T-helper 2 cell treated with Interferon-gamma antibody and Interleukin-4, amounts not matched to agents 100 ng/mL and 5 ng/mL, for 36 hours (primary cell): Measurements from ENCODE around the gene GSDME. TPM values are rescaled to one million over a fixed set of nuclear protein-coding genes. Genes with fewer than 3 reads are reported as not detected.
"Not testable (repeated sequence)": the region's sequence is repeated elsewhere in the genome, so short reads cannot be mapped to it uniquely, and the experiment has no call there.

Experiments used
- intact Hi-C: fragments of 100-400 bp; cut with micrococcal nuclease; formaldehyde crosslinking; loops from one replicate; pipeline ENCODE4 v1.15.1; 2023
- total RNA-seq: library from RNA; stranded (reverse); gene quantifications from 2 replicates; pipeline ENCODE4 v1.2.3, GENCODE V29; 2022

Gene GSDME
- total RNA-seq, 1 donor from 2014 or later, result 2.1 TPM

DNA sequence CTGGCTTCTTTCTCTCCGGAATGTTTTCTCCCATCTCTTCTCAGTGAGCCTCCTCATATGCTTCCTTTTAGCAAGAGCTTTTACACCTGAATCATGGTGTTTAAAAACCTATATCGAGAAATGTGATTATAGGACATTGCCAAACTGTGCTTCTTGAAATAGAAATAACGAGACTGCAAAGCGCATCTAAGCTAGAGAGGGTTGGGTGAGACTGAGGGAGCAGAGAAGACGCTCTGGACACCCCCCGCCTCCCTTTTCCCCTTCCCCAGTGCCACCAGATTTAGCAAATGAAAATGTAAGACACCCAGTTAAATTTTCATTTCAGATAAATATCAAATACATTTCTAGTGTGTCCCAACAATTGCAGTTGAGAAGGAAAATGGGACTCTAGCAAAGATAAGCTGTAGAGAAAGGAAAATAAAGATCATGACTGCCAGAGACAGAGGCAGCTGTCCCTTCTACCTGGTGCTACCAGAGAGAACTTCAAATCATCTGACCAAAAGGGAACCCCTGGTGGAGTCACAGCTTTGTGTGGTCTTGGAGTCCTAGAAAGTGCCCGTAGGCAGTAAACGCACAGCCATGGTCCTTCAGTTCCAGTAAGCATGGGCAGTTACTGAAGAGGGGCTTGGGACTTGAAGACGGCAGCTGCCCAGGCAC is 14.6 kb downstream of the GSDME start:
- intact Hi-C loops, result no loop called here

DNA sequence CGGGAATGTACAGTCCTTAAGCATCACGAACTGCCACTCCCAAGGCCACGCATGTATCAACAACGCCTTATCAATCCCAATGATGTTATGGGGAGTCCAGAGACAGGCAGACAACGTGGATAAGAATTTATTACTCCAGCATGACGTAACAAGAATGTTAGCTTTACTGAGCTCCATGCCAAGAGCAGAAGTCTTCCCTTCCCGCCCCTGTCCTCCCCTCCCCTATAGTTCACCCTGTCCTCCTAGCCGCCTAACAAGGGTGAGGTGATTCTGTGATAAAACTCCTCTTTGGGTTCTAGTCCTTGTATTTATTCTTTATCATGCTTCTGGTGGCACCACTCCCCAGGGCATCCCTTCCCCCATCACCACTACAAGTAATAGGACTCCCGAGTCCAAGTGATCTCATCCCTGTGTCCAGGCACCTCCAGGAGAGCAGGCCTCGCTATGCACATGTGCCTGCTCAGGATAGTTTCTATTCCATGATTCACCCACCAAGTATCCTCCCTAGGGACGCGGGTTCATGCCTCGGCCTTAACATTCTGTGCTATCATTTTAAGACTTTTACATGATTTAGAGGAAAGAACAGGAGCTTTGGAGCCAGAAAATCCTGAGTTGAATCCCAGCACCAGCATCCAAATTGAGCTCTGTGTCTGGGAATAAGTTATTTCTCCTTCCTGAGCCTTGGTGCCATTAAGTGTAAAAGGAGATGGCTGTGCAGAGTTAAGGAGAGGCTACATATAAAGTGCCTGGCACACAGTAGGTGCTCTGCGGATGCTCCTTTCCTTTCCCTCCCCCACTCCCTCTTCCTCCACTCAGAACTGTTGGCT is 15.4 kb downstream of the GSDME start:
- intact Hi-C loops, result no loop called here

DNA sequence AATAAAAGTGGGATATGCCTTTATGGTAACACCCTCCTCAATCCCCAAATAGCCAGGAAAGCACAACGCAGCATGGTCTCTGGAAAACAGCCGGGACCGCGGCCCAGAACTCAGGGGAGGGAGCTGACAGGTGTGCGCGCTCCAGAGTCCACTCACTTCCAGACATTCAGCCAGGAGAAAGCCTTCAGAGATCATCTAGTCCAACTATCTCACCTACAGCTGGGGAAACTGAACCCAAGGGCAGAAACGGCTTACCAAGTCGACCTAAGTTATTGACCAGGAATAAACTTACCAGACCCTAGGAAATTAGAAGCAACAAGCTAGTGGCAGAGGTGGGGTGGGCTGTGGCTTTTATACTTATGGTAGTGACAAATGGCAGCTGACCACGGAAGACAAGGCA is 16.4 kb downstream of the GSDME start:
- intact Hi-C loops, result no loop called here

DNA sequence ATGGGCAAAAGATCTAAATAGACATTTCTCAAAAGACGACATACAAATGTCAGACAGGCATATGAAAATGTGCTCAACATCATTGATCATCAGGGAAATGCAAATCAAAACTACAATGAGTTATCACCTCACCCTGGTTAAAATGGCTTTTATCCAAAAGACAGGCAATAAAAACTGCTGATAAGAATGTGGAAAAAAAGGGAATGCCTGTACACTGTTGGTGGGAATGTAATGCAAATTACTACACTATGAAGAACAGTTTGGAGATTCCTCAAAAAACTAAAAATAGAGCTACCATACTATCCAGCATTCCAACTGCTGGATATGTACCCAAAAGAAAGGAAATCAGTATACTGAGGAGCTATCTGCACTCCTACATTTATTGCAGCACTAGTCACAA is 18.0 kb downstream of the GSDME start:
- intact Hi-C loops, result no loop called here

DNA sequence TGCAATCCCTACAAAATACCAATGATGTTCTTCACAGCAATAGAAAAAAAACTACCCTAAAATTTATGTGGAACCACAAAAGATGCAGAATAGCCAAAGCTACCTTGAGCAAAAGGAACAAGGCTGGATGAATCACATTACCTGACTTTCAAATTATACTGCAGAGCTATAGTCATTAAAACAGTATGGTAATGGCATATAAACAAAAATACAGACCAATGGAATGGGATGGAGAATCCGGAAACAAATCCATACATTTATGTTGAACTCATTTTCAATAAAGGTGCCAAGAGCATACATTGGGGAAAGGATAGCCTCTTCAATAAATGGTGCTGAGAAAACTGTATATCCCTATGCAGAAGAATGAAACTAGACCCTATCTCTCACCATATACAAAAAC is 18.7 kb downstream of the GSDME start:
- intact Hi-C loops, result no loop called here

DNA sequence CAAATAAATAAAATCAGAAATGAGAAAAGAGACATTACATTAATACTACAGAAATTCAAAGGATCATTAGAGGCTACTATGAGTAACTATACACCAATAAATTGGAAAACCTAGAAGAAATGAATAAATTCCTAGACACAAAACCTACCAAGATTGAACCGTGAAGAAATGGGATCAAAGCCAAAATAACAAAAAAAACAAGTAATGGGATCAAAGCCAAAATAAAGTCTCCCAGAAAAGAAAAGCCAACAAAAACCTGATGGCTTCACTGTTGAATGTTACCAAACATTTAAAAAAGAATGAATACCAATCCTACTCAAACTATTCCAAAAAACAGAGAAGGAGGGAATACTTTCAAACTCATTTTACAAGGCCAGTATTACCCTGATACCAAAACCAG is 20.0 kb downstream of the GSDME start:
- intact Hi-C loops, result no loop called here

DNA sequence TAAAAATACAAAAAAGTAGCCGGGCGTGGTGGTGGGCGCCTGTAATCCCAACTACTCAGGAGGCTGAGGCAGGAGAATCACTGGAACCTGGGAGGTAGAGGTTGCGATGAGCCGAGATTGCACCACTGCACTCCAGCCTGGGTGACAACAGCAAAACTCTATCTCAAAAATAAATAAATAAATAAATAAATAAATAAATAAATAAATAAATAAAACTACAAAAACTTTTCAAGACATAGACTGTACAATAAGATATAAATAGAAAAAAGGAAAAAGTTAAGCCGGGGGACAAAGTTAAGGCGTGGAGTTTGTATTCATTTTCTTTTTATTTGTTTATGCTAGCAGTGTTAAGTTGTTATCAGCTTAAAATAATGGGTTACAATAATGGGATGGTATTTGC is 21.7 kb downstream of the GSDME start:
- intact Hi-C loops, result not testable (repeated sequence)

DNA sequence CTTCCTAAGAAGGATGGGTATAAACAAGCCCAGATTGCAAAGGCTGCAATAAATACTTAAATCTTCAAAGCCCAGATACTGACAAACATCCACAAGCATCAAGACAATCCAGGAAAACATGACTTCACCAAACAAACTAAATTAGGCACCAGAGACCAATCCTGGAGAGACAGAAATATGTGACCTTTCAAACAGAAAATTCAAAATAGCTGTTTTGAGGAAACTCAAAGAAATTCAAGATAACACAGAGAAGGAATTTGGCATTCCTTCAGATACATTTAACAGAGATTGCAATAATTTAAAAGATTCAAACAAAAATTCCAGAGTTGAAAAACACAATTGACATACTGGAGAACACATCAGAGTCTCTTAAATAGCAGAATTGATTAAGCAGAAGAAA is 23.0 kb downstream of the GSDME start:
- intact Hi-C loops, result no loop called here

DNA sequence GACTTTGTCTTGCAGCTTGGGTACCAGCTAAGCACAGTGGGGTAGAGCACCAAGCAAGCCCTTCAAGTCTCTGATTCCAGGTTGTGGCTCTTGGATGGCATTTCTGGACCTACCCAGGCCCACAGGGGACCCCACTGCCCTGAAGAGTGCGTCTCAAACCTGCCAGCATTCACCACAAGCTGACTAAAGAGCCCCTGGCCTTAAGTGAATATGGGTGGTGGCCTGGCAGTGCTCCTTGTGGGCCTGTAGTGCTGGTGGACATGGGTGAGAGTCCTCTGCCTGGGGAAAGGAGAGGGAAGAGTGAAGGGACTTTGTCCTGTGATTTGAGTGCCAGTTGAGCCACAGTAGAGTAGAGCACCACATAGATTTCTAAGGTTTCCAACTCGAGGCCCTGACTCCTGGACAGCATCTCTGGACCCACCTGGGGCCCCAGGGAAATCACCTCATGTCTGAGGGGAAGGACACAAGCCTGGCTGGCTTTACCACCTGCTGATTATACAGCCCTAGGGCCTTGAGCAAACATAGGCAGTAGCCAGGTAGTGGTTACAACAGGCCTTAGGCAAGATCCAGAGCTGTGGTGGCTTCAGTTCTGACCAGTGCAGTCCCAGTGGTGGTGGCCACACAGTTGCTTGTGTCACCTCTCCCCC is 23.7 kb downstream of the GSDME start:
- intact Hi-C loops, result no loop called here

DNA sequence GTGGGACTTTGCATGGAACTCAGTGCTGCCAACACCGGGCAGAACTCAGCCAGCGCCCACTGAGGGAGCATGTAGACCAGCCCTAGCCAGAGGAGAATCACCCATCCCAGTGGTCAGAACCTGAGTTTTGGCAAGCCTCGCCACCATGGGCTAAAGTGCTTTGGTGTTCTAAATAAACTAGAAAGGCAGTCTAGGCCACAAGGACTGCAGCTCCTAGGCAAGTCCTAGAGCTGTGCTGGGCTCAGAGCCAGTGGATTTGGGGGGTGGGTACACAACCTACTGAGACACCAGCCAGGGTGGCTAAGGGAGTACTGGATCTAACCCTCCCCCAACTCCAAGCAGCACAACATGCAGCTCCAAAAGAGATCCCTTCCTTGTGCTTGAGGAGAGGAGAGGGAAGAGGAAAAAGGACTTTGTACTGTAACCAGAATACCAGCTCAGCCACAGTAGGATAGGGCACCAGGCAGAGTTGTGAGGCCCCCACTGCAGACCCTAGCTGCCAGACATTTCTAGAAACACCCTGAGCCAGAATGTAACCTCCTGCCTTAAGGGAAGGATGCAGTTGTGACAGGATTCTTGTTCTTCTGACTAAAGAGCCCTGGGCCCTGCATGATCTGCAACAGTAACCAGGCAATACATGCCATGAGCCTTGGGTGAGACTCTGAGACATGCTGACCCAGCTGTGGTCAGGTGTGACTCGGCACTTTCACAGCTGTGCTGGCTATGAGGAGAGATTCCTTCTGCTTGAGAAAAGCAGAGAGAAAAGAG is 24.4 kb downstream of the GSDME start:
- intact Hi-C loops, result no loop called here

DNA sequence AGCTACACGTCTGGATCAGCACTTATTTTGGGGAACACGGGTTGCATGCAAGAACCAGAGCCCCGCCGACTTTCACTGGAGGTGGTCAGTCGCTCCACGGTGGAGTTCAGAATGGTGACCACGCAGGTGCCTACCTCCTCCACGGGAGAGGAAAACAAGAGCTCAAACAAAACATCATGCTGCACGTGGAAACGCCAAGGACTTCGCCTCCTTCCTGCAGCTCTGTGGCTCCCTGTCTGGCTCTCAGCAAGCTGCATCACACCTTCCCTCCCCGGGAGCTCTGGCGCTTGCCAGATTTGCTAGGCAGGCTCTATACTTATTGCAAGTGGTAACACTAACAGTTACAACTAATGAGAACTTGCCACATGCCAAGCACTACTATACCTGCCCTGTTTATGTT is 26.0 kb downstream of the GSDME start:
- intact Hi-C loops, result no loop called here

DNA sequence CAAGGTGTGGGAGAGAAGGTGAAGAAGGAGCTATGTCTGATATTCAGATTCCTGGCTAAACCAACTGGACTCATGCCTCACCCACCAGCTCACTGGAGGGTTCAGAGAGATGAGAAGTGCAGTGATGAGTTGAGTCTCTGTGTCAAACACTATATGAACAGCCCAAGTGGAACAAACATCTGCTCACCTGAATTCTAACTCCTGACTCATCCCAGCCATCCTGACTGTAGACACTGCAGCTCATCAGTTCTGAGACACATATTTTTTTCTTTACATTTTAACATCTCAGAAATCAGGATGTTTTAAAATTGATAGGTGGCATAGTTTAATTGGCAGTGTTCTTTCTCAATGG is 27.3 kb downstream of the GSDME start:
- intact Hi-C loops, result no loop called here

DNA sequence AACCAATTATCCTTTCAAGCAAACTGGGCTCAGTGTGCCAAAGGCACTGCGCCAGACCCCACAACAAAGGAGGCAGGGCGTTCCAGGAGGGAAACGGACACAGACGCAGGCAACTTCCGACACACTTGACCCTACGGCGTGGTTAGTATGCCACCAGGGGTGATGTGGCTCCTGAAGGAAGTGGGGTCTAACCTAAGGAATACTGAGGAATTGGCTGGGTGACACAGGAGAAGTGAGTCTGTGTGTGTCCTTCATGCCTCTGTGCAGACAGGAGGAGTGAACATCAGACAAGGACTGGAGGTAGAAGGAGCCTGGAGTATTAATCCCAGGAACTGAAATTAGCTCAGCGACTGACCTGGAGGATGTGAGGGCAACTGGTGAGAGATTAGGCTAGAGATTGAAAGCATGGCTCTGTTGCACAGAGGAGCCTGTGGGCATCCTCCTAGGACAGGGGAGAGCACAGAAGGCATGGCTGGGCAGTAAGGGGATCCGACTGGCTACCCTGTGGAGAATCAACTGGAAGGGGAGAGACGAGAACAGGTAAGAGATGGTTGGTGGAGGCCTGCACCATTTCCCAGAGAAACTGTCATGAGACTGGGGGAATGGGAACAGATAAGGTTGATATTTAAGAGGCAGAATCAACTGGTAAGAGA is 27.8 kb downstream of the GSDME start:
- intact Hi-C loops, result loop anchor here (2.0 kb wide), 1 partner anchor 25 kb away; no protein-coding TSS in a partner anchor

DNA sequence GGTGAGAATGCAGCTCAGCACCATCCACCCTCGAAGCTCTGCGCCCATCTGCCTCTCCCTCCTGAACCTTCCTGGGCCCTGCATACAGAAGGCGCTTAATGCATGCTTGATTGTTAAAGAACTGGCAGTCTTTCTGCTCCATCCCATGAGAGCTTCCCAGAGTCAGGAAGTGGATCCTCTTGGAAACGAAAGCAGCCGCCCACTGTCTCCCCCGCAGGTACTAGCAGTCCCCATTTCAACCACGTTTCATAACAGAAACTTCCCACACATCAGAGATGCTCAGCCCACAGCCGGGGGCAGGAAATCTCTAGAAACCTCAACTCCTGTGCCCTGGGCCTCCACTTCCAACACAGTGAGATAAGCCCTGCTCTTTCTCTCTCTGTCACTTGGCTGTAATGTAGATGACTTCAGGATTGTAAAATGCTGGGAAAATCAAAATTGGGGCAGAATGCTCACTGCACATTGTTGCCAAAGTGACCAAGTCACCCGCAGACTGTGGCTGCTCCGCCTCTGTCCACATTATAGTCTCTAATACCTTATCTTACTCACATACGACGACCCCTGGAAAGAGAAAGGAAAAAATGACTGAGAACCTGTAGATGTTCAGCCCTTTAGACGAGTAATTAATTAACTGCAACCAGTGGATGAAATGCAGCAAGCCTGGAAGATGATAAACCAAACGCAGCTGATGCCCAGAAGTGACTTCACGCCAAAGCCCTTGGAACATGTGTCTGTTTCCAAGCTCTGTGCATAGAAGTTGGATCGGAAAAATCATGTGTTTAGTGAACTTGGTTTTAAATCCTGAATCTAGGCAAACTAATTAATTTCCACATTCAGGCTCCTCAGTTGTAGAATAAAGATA is 28.5 kb downstream of the GSDME start:
- intact Hi-C loops, result loop anchor here (2.0 kb wide), 1 partner anchor 26 kb away; no protein-coding TSS in a partner anchor

DNA sequence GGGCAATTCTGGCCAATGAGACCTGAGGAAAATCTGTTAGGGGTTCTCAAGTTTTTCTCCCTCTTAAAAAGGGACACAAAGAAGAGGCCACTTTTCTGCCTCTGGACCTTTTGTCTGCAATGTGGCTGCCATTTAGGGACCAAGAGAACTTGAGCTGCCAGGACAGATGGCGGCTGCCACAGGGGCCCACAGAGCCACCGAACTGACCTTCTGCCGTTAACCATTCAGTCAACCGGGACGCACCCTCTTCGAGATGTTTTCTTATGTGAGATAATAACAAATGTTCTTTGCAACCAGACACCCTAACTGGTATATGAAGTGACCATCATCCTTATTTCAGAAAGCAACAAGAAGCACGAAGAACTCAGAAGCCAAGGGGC is 29.2 kb downstream of the GSDME start:
- intact Hi-C loops, result loop anchor here (2.0 kb wide), 1 partner anchor 27 kb away; no protein-coding TSS in a partner anchor

DNA sequence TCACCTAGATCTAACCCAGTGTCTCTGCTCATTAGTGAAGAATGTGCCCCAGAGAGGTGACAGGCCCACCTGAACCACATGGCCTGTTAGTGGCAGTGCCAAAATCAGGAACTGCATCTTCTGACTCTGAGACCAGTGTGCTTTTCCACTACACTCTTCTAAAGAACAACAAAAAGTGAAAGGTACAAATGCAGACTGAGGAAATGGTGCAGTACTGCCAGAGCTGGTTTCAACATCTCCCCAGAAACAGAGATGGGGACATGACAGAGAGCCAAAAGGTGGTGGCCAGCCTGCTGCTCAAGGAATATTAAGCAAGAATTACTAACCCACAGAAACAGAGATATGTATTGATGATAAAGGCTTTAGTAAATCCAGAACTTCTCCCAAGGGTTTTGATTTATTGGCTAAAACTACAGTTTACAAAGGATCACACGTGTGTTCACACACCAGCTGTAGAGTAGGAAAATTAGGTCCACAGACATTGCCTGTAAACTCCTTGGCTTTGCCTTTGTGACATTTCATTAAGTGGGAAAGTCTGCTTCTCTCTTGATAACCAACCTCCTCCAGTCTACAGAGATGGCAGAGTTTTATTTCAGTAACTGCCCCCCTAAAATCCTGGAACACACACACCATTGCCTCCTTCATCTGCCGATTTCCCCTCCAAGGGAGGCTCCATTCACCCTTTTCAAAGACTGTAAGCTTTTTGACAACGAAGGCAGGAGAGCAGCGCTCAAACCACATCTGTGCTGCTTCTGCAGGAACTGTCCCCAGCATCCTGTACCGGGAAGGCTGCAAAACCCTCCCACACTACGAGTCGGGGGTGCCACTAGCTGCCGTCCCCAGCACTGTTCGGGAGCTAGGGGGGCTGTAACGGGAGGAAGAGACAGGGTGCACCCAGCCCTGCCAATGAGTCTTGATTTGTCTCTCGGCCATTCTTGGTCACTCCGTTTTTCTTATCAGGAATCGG is 29.8 kb downstream of the GSDME start:
- intact Hi-C loops, result loop anchor here (2.0 kb wide), 1 partner anchor 27 kb away; no protein-coding TSS in a partner anchor

DNA sequence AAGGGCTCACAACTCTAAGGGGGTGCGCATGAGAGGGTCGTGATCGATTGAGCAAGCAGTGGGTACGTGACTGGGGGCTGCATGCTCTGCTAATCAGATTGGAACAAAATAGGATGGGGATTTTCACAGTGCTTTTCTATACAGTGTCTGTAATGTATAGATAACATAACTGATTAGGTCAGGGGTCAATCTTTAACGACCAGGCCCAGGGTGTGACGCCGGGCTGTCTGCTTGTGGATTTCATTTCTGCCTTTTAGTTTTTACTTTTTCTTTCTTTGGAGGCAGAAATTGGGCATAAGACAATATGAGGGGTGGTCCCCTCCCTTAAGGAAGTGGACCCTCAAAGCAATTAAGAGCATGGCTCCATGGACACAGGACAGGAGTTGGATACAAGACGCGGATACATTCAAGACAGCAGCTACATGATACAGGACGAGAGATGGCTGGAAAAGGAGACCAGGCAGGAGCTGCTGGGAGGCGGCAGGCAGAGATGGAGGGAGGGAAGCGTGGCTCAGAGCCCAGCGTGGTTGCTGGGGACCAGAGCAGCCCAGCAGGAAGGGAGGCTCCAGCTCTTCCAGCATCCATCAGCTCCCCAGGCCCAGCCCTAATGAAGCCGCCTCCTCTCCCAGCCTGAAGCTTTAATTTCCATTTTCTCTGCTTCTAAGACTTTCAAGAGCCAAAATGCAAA is 31.6 kb downstream of the GSDME start:
- intact Hi-C loops, result no loop called here

DNA sequence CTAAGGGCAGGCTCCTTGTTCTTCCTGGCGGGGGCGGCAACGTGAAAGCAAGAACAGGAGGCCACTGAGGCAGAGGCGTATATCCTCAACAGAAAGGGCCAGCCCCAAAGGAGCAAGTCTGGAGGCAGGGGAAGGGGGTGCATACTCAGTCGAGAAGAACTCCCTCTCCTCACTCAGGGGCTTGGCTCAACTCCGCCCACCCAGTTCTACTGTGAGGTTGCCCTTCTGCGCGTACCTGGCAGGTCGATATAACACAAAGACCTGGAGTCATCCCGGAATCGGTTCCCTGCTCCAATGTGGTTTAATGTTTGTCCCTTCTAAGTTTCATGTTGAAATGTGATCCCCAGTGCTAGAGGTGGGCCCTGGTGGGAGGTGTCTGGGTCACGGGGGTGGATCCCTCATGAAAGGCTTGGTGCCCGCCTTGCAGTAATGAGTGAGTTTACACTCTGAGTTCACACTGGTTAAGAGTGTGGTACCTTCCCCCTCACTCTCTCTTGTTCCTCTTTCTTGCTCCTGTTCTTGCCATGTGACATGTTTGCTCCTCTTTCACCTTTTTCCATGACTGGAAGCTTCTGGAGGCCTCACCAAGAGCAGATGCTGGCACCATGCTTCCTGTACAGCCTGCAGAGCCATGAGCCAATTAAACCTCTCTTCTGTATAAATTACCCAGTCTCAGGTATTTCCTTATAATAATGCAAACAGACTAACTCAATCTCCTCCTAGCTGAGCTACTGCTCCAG is 32.6 kb downstream of the GSDME start:
- intact Hi-C loops, result no loop called here
